GM20000 (cell line): Measurements from ENCODE around the gene PLAGL2.

Experiments
- DNase-seq: peaks from one replicate; pipeline ENCODE4 v3.0.0; 2012; ENCODE audit warnings: low spot score
- TF ChIP-seq, protein P1 (sequence below): IDR thresholded peaks from 2 replicates; pipeline ENCODE4 v1.5.1; 2012; ENCODE audit warnings: mild to moderate bottlenecking, control low read depth; ENCODE audit errors: extremely low read depth, missing control alignments

PLAGL2 gene

DNA sequence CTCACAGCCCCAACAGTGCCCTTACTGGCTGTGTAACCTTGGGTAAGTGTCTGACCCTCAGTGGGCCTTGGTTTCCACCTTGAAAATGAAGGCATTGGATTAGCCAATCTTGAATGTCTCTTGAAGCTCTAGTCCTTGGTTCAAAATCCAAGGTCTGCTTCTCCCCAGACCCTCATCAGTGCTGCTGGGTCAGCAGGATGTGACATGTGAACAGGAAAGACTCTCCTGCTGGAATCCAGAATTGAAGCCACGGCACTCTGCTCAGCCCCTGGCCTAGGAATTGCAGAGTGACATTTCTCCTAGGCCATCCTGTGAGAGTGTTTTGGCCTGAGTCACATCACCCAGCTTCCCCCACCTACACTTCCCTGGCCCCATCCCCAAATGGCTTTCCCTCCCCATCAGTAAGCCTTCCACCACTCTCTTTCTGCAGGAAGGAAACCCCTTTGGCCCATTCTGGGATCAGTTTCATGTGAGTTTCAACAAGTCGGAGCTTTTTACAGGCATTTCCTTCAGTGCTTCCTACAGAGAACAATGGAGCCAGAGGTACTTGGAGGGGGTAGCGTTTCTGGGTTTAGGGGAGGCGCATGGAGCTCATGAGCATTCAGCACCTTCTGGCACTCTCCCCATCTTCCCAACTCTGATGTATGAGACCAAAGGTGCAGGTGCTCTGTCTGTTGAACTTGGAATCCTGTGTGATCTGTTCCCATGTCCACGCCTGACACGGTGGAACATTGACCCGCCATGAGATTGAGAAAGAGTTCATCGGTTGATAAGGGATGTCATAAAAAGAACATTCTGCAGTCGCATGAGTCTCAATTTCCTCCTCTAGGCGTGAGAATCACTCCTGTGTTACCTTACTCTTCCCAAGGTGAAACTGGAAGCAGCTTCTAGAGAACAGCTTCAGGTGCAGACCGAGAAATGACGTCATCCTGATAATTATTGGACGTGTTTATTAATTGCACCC is 8.9 kb upstream of the PLAGL2 start:
- no peak for DNase-seq
- TF ChIP-seq, protein P1, sequence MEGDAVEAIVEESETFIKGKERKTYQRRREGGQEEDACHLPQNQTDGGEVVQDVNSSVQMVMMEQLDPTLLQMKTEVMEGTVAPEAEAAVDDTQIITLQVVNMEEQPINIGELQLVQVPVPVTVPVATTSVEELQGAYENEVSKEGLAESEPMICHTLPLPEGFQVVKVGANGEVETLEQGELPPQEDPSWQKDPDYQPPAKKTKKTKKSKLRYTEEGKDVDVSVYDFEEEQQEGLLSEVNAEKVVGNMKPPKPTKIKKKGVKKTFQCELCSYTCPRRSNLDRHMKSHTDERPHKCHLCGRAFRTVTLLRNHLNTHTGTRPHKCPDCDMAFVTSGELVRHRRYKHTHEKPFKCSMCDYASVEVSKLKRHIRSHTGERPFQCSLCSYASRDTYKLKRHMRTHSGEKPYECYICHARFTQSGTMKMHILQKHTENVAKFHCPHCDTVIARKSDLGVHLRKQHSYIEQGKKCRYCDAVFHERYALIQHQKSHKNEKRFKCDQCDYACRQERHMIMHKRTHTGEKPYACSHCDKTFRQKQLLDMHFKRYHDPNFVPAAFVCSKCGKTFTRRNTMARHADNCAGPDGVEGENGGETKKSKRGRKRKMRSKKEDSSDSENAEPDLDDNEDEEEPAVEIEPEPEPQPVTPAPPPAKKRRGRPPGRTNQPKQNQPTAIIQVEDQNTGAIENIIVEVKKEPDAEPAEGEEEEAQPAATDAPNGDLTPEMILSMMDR: no peak

DNA sequence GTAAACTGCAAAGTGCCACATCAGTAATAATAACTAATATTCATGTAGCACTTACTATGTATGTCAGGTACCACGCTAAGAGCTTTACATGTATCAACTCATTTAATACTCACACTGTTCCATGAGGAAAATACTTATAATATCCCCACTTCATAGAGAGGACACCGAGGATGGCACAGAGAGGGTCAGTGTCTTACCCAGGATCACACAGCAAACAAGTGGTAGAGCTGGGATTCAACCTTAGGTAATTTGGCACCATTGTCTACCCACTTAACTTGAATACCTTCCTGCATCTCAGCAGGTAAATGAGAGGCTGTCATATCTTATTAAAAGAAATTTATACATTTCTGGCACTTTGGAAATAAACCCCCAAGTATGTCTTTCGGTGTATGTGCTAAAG is 8.2 kb upstream of the PLAGL2 start:
- TF ChIP-seq, protein P1: no peak
- no peak for DNase-seq

DNA sequence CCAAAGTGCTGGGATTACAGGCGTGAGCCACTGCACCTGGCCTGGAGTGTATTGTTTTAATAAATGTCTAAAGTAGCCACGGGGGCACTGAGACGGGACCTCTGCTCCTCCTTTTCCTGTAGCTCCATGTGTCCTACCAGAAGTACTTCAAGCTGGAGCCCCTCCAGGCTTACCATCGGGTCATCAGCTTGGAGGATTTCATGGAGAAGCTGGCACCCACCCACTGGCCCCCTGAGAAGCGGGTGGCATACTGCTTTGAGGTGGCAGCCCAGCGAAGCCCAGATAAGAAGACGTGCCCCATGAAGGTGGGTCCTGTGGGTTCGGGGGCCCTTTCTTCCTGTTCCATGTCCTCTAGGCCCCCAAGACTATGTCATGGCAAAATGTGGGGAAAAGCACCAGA is 7.6 kb upstream of the PLAGL2 start:
- no peak for DNase-seq
- TF ChIP-seq, protein P1: no peak

GRCh38 chr20:32213870-32214269 is 6.3 kb upstream of the PLAGL2 start:
- DNase-seq: no peak
- TF ChIP-seq, protein P1: no peak

DNA sequence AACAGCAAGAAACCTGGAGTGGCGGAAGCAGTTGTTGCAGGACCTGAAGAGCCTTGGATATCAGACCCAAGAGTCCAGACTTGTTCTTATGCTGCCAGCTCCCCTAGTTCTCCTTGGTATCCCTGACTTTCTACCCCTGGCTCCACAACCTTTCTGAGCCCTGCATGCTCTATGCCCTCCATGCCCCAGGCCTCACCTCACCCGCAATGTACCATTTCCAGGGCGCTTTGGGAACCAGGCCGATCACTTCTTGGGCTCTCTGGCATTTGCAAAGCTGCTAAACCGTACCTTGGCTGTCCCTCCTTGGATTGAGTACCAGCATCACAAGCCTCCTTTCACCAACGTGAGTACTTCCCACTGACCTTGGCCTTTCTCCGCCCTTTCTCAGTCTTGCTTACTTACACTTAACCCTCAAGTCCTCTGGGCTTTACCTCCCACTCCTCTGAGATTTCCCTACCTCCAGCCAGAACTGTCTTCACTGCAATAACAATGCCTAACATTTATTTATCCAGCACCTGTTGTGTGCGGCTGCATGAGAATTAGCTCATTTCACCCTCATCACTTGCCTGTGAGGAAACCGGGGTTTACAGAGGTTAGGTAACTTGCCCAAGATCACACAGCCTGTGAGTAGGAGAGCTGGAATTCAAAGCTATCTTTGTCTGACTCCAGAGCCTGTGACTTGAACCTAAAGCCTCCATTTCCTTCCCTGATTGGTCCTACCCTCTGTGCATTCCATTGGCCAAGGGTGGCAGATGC is 2.5 kb upstream of the PLAGL2 start:
- DNase-seq: no peak
- TF ChIP-seq, protein P1: no peak

DNA sequence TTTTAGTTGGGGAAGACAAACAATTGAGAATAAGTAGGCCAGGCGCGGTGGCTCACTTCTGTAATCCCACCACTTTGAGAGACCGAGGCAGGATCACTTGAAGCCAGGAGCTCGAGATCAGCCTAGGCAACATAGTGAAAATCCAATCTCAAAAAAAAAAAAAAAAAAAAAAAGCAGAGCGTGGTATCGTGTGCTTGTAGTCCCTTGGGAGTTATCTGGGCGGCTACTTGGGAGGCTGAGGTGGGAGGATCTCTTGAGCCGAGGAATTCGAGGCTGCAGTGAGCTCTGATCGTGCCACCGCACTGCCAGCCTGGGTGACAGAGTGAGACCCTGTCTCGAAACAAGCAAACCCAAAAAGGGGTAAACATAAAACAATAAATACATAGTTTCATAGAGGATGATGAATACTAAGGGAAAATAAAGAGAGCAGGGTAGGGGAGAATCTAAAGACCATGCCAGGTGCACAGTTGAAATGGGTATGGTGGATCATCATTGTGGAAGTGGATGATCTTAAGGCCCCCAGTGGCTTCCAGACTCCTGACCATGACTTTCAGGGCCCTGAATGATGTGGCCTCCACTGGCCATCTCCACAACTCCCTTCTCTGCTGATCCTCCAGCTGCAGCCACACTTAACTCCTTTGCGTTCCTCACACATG is 1.1 kb upstream of the PLAGL2 start:
- TF ChIP-seq, protein P1: no peak
- no peak for DNase-seq
